OCI-LY1 (cell line): ENCODE measurements around the gene CDS1.

Experiments
- H2AFZ ChIP-seq: fragments of 200-600 bp; sonication (generic), shearing (Covaris generic); 2 replicates; pipeline ENCODE4 v1.6.0; 2014; ENCODE audit warnings: antibody characterized with exemption, mild to moderate bottlenecking, low read length
- H3F3A ChIP-seq: fragments of 200-600 bp; sonication (generic), shearing (Covaris generic); 2 replicates; pipeline ENCODE4 v1.6.0; 2014; ENCODE audit warnings: mild to moderate bottlenecking, antibody characterized with exemption, low read length, moderate library complexity; ENCODE audit not compliant: insufficient read depth
- H3K27ac ChIP-seq: fragments of 200-600 bp; sonication (generic); 2 replicates; pipeline ENCODE4 v1.5.1; 2014; ENCODE audit warnings: low read length, mixed run types, mild to moderate bottlenecking, low read depth; ENCODE audit not compliant: poor library complexity, severe bottlenecking
- H3K27me3 ChIP-seq: fragments of 200-600 bp; sonication (generic); 2 replicates; pipeline ENCODE4 v1.6.0; 2014; ENCODE audit warnings: antibody characterized with exemption, mild to moderate bottlenecking, low read length, moderate library complexity; ENCODE audit not compliant: insufficient read depth
- H3K36me3 ChIP-seq: fragments of 200-600 bp; sonication (generic); 2 replicates; pipeline ENCODE4 v1.6.1; 2014; ENCODE audit warnings: mild to moderate bottlenecking, antibody characterized with exemption, low read length, moderate library complexity, mixed read lengths; ENCODE audit not compliant: insufficient read depth
- H3K4me1 ChIP-seq: fragments of 200-600 bp; sonication (generic); 2 replicates; pipeline ENCODE4 v1.5.1; 2014; ENCODE audit warnings: mild to moderate bottlenecking, low read length, moderate library complexity; ENCODE audit not compliant: insufficient read depth, severe bottlenecking
- H3K4me2 ChIP-seq: fragments of 200-600 bp; sonication (generic), shearing (Covaris generic); 2 replicates; pipeline ENCODE4 v1.6.1; 2014; ENCODE audit warnings: low read length
- H3K4me3 ChIP-seq: fragments of 200-600 bp; sonication (generic); 2 replicates; pipeline ENCODE4 v1.5.1; 2014; ENCODE audit warnings: low read length, low read depth, mild to moderate bottlenecking, mixed read lengths; ENCODE audit not compliant: poor library complexity, severe bottlenecking
- H3K79me2 ChIP-seq: fragments of 200-600 bp; shearing (Covaris generic); 2 replicates; pipeline ENCODE4 v1.6.1; 2016; ENCODE audit warnings: mixed run types, low read length, mixed read lengths; ENCODE audit not compliant: insufficient read depth
- H3K9ac ChIP-seq: fragments of 200-600 bp; sonication (generic), shearing (Covaris generic); 2 replicates; pipeline ENCODE4 v1.6.1; 2014; ENCODE audit warnings: mild to moderate bottlenecking, low read length, mixed read lengths
- H3K9me2 ChIP-seq: fragments of 200-600 bp; sonication (generic), shearing (Covaris generic); 2 replicates; pipeline ENCODE4 v1.6.1; 2014; ENCODE audit warnings: low read depth, mild to moderate bottlenecking, low read length, mixed read lengths
- H3K9me3 ChIP-seq: fragments of 200-600 bp; shearing (Covaris generic); 2 replicates; pipeline ENCODE4 v1.6.1; 2014; ENCODE audit warnings: low read length, mixed read lengths
- H4K20me1 ChIP-seq: fragments of 200-600 bp; sonication (generic), shearing (Covaris generic); 2 replicates; pipeline ENCODE4 v1.6.0; 2016; ENCODE audit warnings: mild to moderate bottlenecking, low read length; ENCODE audit not compliant: insufficient read depth
- CTCF ChIP-seq: fragments of 200-600 bp; sonication (generic), shearing (Covaris generic); IDR thresholded peaks from 2 replicates; pipeline ENCODE4 v1.5.1; 2017; ENCODE audit warnings: mild to moderate bottlenecking, antibody characterized with exemption, low read length, moderate library complexity, mixed read lengths
- EZH2 ChIP-seq: fragments of 200-600 bp; sonication (generic), shearing (Covaris generic); IDR thresholded peaks from 2 replicates; pipeline ENCODE4 v1.8.0; 2017; ENCODE audit warnings: borderline replicate concordance, mixed run types, mild to moderate bottlenecking, antibody characterized with exemption, low read length, moderate library complexity, mixed read lengths

CDS1 gene

DNA sequence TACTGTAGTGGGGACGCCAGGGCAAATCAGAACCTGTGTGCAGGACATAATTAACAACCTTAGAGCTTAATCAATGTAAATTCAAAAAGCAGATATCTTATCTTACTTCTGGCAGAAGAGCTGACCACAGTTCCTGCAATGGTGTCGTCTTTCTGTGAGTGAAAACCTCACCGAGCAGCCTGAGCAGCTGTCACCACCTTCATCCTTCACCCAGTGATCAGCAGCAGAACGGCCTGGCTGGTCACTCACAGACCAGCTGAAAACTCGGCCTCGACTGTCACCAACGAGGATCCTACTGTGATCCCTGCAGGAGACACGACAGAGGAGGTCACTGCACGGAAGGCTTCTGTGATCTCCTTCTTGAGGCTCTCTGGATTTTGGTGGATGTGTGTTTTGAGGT, 94.2 kb downstream of the CDS1 start:
- H3K9me2 ChIP-seq, result no peaks in the 10 kb centered on the region
- H3F3A ChIP-seq, result no peaks in the 10 kb centered on the region
- H3K79me2 ChIP-seq, result no peaks in the 10 kb centered on the region
- TF ChIP-seq EZH2 (no peak), CTCF (no peak)
- no peak overlapping the region for H3K27ac ChIP-seq
- no peak overlapping the region for H3K4me2 ChIP-seq
- H2AFZ ChIP-seq, result no peak overlapping the region
- no peaks in the 10 kb centered on the region for H3K27me3 ChIP-seq
- H4K20me1 ChIP-seq, result no peaks in the 10 kb centered on the region
- H3K9ac ChIP-seq, result no peak overlapping the region
- H3K36me3 ChIP-seq, result no peaks in the 10 kb centered on the region
- no peak overlapping the region for H3K4me3 ChIP-seq
- H3K9me3 ChIP-seq, result no peaks in the 10 kb centered on the region
- no peaks in the 10 kb centered on the region for H3K4me1 ChIP-seq

- Histone ChIP-seq H3K27ac (no peak overlapping the region), H3K9me3 (no peaks in the 10 kb centered on the region), H3K27me3 (no peaks in the 10 kb centered on the region), H2AFZ (no peak overlapping the region), H3K36me3 (no peaks in the 10 kb centered on the region), H3K9me2 (no peaks in the 10 kb centered on the region), H4K20me1 (no peaks in the 10 kb centered on the region), H3K4me3 (no peak overlapping the region), H3K79me2 (no peaks in the 10 kb centered on the region), H3K4me1 (no peaks in the 10 kb centered on the region), H3K9ac (no peak overlapping the region), H3F3A (no peaks in the 10 kb centered on the region), H3K4me2 (no peak overlapping the region)
- TF ChIP-seq CTCF (no peak), EZH2 (no peak)
Measured at GRCh38 chr4:84677995-84678394, 95.1 kb downstream of the CDS1 start.

- H3K4me2 ChIP-seq, result no peak overlapping the region
- no peaks in the 10 kb centered on the region for H3F3A ChIP-seq
- no peaks in the 10 kb centered on the region for H3K79me2 ChIP-seq
- H4K20me1 ChIP-seq, result no peaks in the 10 kb centered on the region
- no peak for TF ChIP-seq CTCF
- no peak for TF ChIP-seq EZH2
- no peak overlapping the region for H3K27ac ChIP-seq
- H3K36me3 ChIP-seq, result no peaks in the 10 kb centered on the region
- no peak overlapping the region for H3K4me3 ChIP-seq
- H2AFZ ChIP-seq, result no peak overlapping the region
- H3K4me1 ChIP-seq, result no peaks in the 10 kb centered on the region
- no peak overlapping the region for H3K9ac ChIP-seq
- H3K27me3 ChIP-seq, result no peaks in the 10 kb centered on the region
- no peaks in the 10 kb centered on the region for H3K9me3 ChIP-seq
- no peaks in the 10 kb centered on the region for H3K9me2 ChIP-seq
Measured at GRCh38 chr4:84678976-84679744, 96.2 kb downstream of the CDS1 start.
